H1 (cell line): ENCODE data around the gene ANO9. TPM values are rescaled to one million over a fixed set of nuclear protein-coding genes. Genes with fewer than 3 reads are reported as not detected.

Experiments used
- CHD1 ChIP-seq: IDR thresholded peaks from 2 replicates; pipeline ENCODE4 v1.6.1; 2012; ENCODE audit warnings: low read depth, low read length, improper control_type of control experiment
- CREB1 ChIP-seq: IDR thresholded peaks from 2 replicates; pipeline ENCODE4 v1.6.1; 2012; ENCODE audit warnings: inconsistent platforms
- GABPA ChIP-seq: IDR thresholded peaks from 2 replicates; pipeline ENCODE4 v1.6.1; 2011; ENCODE audit warnings: mild to moderate bottlenecking, low read length, moderate library complexity, borderline replicate concordance; ENCODE audit not compliant: insufficient read depth
- GTF2F1 ChIP-seq: IDR thresholded peaks from 2 replicates; pipeline ENCODE4 v1.6.1; 2012; ENCODE audit warnings: low read depth, low read length, improper control_type of control experiment, borderline replicate concordance
- HDAC2 ChIP-seq, 2 experiments: fragments of 300-600 bp in 1 of 2; sonication (generic) in 1 of 2; IDR thresholded peaks; 2 replicates each; pipeline ENCODE4 v1.6.1; 2011 to 2012; ENCODE audit warnings: low read depth in 2 of 2, low read length in 2 of 2, mild to moderate bottlenecking in 2 of 2, moderate library complexity in 2 of 2, borderline replicate concordance in 1 of 2, inconsistent platforms in 1 of 2
- NANOG ChIP-seq: IDR thresholded peaks from 2 replicates; pipeline ENCODE4 v1.6.1; 2011; ENCODE audit warnings: low read length, low read depth, mild to moderate bottlenecking, inconsistent platforms; ENCODE audit not compliant: insufficient read depth, poor library complexity, severe bottlenecking
- PHF8 ChIP-seq: fragments of 200-600 bp; sonication (generic); conservative IDR thresholded peaks from 2 replicates; pipeline ENCODE4 v1.7.1; 2012; ENCODE audit warnings: low read depth, mild to moderate bottlenecking, inconsistent platforms, low read length, moderate library complexity
- POLR2A ChIP-seq, 2 experiments: IDR thresholded peaks; 1 replicate in 1 of 2; 2 replicates in 1 of 2; pipeline ENCODE4 v1.6.1; 2011; ENCODE audit warnings: low read depth in 2 of 2, low read length in 2 of 2, mild to moderate bottlenecking in 2 of 2; ENCODE audit errors: control extremely low read depth in 1 of 2
- POLR2AphosphoS5 ChIP-seq: IDR thresholded peaks from 2 replicates; pipeline ENCODE4 v1.6.1; 2011; ENCODE audit warnings: low read depth, low read length
- RAD21 ChIP-seq, 2 experiments: IDR thresholded peaks in 1 of 2; conservative IDR thresholded peaks in 1 of 2; 2 replicates each; pipeline ENCODE4 v1.6.1; 2011; ENCODE audit warnings: low read depth in 2 of 2, low read length in 2 of 2, improper control_type of control experiment in 1 of 2, inconsistent platforms in 1 of 2, mild to moderate bottlenecking in 1 of 2, moderate library complexity in 1 of 2
- RBBP5 ChIP-seq: IDR thresholded peaks from 2 replicates; pipeline ENCODE4 v1.7.1; 2012; ENCODE audit warnings: low read depth, mild to moderate bottlenecking, inconsistent platforms, low read length, moderate library complexity, borderline replicate concordance
- SIN3A ChIP-seq, 2 experiments: IDR thresholded peaks in 1 of 2; conservative IDR thresholded peaks in 1 of 2; 2 replicates each; pipeline ENCODE4 v1.6.1; 2011 to 2012; ENCODE audit warnings: low read length in 2 of 2, improper control_type of control experiment in 1 of 2, low read depth in 1 of 2, mild to moderate bottlenecking in 1 of 2
- SP4 ChIP-seq: IDR thresholded peaks from 2 replicates; pipeline ENCODE4 v1.6.1; 2012; ENCODE audit warnings: low read length, inconsistent platforms
- ZNF274 ChIP-seq: IDR thresholded peaks from 2 replicates; pipeline ENCODE4 v1.7.0; 2012; ENCODE audit warnings: low read length, borderline replicate concordance; ENCODE audit errors: extremely low read depth
- polyA plus RNA-seq, 7 experiments: library from polyadenylated mRNA; depleted of rRNA in 3 of 7; stranded (reverse) in 5 of 7; unstranded in 2 of 7; fragments of >200 nt in 5 of 7; fragments of 200-250 nt in 2 of 7; gene quantifications; 1 replicate in 5 of 7; 2 replicates in 1 of 7; 4 replicates in 1 of 7; pipeline versions ENCODE4 v1.2.1 to v1.2.3, GENCODE V29; 2011 to 2013; ENCODE audit warnings: missing spikeins in 2 of 7, mixed read lengths in 2 of 7
- total RNA-seq: library from RNA; stranded (reverse); fragmentation: NEBNext Ultra II Directional; extraction: Animal tissue kit (Norgen Biotek cat#: 25700); gene quantifications from 2 replicates; pipeline ENCODE4 v1.2.1, GENCODE V29; 2021

Gene ANO9
- total and polyA plus RNA-seq, 2 of the 8 experiments (the other 6 are each of a cell fraction or from before 2014, with no cell fraction given), result 20.0 to 20.7 TPM

DNA sequence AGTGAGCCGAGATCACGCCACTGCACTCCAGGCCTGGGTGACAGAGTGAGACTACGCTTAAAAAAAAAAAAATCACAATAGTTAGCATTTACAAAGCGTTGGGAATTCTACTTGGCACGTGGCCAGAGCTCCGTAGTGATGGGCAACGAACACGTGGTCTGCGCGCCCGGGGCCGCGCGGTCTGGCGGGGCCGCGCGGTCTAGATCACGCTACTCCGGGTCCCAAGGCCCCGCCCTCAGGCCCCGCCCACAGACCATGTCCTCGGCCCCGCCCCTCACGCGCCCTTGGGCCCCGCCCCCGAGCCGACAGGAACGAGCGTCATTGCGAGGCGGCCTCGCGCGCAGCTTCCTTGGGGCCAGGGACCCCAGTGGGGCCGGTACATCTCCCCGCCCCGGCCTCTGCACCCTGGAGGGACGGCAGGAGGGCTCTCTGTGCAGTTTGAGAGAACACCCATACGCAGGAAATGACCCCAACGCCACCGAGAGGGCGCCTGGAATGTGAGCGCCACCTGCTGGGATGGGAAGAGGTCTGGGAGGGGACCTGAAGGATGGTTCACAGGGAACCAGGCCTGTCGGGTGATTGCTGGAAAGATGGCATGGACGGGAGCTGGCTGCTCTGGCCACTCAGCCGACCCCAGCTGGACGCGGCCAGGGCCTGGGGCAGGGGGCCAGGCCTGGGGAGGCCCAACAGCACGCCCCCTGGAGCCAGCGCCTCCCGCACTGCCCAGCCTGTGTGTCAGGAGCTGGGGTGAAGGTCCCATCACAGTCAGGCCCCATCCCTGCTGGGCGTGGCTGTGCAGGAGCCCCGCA lies 6.3 kb upstream of the ANO9 start (continued):
- peak; percentile 75 for TF ChIP-seq PHF8
- no peak for TF ChIP-seq NANOG
- TF ChIP-seq RAD21 (IDR thresholded peaks at IDR 0.05 in 1 of 2, conservative IDR thresholded peaks at IDR 0.05 in 1 of 2; ENCODE audit: low read depth in 2 of 2, low read length in 2 of 2), result peak; percentile 60 to 69
- TF ChIP-seq HDAC2 (IDR thresholded peaks at IDR 0.05; ENCODE audit: borderline replicate concordance in 1 of 2, low read depth in 2 of 2, low read length in 2 of 2), result no peak
- no peak; the same call in 1 of the 2 replicates for TF ChIP-seq GTF2F1
- TF ChIP-seq POLR2AphosphoS5, result peak; percentile 25; the same call in 1 of the 2 replicates
- TF ChIP-seq CREB1, result peak; percentile 67
- no peak for TF ChIP-seq GABPA
- TF ChIP-seq SP4, result peak; percentile 56; the same call in 1 of the 2 replicates
- no peak for TF ChIP-seq CHD1
- TF ChIP-seq POLR2A (IDR thresholded peaks at IDR 0.05; ENCODE audit: control extremely low read depth in 1 of 2, low read depth in 2 of 2, low read length in 2 of 2), result peak in 1 of 2 experiments; percentile 57; a peak in 2 of 3 replicates
- TF ChIP-seq RBBP5, result no peak
- no peak for TF ChIP-seq SIN3A (conservative IDR thresholded peaks at IDR 0.05 in 1 of 2, IDR thresholded peaks at IDR 0.05 in 1 of 2; ENCODE audit: low read depth in 1 of 2, low read length in 2 of 2)
- no peak for TF ChIP-seq ZNF274
